Glomerular visceral epithelial cell (primary cell): ENCODE measurements around the gene QRSL1.
"Not testable (repeated sequence)": the region's sequence is repeated elsewhere in the genome, so short reads cannot be mapped to it uniquely, and the experiment has no call there.

Experiments
- DNase-seq: peaks from one replicate; pipeline ENCODE4 v3.0.0-alpha.2; 2016; ENCODE audit errors: extremely low spot score

QRSL1 gene

DNA sequence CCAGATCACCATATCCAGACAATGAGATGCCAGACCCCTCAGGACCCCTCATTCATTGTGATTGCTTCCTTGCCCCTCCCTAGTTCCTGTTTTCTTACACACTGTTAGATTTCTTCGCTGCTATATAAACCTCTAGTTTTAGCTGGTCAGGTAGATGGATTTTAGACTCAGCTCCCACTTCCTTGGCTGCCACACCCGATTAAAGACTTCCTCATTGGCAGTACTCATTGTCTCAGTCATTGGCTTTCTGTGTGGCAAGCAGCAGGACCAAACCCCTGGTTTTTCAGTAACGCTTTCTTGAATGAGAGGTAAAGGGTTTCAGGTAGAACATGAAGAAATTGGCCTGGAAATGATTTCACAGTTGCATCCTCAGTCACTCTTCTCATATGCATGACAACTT is 47.9 kb downstream of the QRSL1 start:
- DNase-seq = no peak

DNA sequence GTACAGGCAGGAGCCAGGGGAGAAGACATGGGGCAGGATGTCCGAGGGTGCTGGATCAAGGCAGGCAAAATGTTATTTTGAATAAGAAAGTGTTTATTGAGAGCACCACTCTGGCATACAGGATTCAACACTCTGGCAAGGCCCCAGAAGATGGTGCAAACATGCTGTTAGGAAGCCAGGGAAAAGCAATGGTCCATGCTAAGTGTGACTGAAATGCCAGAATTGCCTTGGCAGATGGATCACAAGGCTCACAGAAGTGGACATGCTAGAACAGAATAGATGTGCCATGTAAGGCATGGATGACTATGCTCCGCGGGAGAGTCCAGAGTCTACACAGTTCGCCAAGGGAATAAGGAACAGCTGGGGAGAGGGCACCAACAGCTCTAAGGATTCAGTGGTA is 54.6 kb downstream of the QRSL1 start:
- no peak for DNase-seq

DNA sequence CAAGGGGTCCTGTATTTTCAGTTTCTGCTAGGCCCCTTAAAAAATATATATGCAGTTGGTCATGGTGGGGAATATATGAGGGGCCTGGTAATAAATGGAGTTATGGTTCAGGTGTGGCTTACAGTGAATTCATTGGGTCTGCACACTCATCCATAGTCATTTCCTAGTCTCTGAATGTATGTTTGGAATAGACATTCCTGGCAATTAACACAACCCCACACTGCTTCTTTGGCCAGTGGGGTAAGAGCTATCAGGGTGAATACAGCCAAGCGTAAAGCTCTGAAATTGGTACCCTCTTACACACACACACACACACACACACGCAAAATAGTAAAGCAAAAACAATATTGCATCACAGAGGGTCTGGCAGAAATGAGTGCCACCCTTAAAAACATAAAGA is 56.5 kb downstream of the QRSL1 start:
- DNase-seq = peak; percentile 43

DNA sequence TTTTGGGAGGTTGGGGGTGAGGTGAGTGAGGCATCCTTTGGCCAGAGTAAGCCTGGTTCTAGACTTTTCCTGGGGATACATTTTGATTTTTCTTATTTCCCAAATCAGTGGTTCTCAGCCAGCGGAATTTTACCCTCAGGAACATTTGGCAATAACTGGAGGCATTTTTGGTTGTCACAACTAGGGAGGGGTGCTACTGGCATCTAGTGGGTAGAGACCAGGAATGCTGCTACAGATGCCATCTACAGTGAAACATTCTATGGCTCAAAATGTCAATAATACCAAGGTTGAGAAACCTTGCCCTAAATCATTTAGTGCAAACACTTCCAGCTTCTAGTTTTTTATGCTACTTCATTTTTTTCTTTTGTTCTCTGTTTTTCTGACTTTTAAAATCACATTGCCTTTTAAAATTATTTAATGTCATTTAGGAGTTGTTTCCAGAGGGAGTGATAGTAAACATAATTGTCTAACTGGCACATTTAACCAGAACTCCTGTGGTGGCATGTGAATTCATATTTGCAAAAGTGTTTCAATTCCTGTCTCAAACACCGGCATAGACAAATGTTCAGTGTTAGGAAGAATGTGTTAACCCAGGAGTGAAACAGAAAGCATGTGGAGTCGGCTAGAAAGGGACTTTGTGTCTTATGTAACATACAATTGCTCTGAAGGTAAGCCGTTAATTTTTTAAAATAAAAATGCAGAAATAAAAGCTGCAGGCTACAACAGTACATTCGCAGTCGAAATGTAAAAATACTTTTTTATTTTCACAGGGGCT is 59.0 kb downstream of the QRSL1 start:
- no peak for DNase-seq

DNA sequence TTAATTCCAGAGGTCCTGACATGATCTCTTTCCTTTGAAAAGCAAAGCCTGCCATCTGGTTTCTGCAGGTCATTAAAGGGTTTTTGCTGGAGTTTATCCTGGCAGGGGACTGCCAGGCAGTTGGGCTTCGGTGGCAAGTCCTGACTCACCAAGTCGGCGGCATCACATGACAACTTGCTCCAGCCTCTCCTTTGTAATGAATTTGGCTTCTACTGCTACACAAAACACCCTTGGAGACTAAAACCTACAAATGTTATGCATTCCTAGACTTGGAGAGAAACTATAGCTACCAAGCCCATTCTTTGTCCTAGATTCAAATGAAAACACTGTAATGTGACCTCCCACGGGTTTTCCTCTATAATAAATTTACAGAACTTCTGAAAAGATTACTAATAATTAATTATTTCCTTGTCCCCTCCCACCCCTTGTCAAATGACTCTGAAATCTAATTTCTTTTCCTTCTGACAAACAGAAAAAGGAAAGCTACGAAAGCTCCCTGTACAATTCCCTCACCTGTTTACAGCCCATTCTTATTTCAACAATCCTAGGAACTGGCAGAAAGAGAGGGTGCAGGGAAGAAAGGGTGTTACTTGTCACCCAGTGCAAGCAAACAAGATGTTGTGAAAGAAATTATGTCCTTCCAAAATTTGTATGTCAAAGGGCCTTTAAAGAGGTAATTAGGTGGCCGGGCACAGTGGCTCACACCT is 62.9 kb downstream of the QRSL1 start:
- DNase-seq = peak; percentile 73

DNA sequence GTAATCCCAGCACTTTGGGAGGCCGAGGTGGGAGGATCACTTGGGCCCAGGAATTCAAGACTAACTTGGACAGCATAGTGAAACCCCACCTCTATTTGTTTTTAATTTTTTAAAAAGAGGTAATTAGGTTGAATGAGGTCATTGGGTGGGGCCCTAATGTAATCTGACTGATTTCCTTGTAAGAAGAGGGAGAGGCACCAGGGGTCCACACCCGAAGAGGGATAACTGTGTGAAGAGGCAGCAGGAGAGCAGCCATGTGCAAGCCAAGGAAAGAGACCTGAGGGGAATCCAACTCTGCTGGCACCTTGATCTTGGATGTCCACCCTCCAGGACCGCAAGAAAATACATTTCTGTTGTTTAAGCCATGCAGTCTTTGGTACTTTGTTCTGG is 63.4 kb downstream of the QRSL1 start:
- DNase-seq = no peak

DNA sequence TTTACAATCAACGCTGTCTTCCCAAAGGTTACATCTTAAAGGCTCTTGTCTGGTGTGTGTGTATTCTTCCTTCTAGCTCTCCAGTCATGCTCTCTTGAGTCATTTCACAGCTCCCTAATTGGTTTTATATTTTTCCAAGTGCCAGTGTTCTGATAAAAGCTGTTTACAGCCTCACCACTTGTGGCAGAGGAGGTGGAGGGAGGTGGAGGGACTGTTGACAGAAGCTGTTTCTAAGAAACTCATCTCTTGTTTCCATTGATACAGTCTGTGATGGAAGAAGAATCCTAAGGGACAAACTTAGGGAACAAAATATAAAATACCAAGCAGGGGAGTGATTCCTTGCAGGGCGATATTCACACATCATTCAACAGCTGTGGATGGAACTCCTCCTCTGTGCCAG is 64.0 kb downstream of the QRSL1 start:
- DNase-seq = no peak

DNA sequence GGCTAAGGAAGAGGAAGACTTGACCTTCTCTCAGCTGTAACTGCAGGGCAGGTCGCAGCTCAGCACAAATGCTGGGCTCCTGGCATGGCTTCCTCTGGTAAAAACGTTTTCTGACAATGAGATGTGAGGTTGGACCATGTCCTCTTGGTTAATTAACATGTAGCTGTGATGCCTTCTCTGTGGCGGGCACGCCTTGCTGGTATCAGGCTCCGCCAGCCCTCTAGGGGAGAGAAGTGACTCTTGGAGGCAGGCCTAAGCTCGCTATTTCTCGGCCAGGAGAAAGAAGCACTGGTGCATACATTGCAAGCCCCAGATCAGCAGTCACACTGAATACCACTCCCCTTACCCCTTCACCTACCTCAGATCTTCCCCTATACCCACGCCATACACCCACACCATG is 65.0 kb downstream of the QRSL1 start:
- no peak for DNase-seq

DNA sequence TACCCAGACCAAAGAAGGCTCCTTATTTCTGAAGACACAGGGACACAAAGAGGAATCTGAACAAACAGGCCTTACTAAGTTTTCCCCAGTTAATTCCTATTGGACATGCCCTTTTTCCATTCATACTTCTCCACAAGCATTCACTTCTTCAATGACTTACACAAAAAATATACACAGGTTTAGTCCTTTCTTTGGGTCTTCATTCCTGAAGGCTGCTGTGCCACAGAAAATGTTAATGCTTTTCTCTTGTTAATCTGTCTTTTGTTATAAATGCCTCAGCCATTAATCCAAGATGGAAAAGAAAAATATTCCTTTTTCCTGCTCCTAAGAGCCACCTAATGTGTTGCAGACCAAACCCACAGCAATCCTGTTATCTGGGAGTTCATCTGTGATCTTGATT is 71.2 kb downstream of the QRSL1 start:
- no peak for DNase-seq

DNA sequence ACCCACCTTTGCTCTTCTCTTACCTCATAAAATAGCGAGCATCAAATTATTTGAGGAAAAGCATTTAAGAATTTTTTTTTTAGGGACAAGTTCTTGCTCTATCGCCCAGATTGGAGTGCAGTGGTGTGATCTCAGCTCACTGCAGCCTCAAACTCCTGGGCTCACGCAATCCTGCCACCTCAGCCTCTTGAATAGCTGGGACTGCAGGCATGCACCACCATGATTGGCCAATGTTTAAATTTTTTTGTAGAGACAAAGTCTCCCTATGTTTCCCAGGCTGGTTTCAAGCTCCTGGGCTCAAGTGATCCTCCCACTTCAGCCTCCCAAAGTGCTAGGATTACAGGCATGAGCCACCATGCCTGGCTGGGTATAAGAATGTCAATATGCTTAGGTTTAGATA is 71.8 kb downstream of the QRSL1 start:
- not testable (repeated sequence) for DNase-seq

DNA sequence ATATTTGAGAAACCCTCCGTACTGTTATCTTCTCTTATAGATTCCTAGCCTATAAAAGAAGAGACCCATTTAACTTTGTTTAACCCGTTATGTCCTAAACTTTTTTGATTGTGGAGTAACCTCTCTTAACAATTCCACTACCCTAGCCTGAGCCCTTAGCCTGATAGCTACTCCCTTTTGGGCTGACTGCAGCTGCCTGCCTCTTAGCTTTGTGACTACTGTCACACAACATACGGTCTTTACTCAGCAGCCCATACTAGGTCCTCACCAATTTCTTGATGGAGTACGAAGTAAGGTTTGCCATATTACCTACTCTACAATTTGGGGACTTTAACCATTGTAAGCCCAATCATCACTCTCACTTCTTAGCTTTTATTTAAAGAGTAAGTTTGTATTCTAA is 72.7 kb downstream of the QRSL1 start:
- DNase-seq = no peak

DNA sequence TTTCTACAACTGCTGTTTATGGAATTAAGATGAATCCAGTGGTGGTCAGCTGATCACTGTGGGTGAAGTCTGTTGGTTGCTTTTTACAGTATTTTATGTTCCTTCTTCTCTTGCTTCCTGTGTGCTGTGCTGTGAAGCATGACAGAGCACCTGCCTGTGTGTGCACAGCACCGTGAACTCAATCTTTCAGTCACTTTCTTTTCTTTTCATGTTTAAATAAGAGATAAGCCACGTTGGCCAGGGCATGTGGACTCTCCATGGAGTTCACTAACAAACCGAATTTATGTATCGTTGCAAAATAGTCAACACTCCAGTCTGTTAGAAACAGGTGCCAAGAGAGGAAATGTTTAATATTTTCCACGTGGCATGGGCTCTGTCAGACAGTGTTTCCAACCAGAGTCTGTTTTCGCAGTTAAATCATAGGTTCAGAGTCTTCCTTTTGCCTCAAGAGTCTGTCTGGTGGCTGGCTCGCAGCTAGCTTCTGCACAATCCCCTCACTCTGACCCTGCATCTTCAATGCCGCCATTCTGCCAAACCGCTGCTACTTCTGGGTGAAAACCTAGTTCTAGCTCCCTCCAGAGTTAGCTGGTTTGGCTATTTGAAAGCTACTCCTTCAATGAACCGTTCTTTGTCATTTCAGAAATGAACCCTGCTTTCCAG is 73.2 kb downstream of the QRSL1 start:
- DNase-seq = peak; percentile 65

DNA sequence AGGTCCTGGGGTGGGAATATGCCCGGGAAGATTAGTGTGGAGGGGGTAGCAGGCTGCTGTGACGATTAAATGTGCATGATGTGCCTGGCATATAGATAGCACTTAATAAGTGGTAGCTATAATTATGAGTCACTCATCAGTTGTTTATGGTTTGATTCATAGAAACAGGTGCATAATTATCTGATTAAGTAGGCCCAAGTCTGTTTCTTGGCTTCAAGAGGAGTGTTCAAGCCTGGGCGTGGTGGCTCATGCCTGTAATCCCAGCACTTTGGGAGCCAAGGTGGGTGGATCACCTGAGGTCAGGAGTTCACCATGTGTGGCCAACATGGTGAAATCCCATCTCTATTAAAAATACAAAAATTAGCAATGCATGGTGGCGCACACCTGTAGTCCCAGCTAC is 74.9 kb downstream of the QRSL1 start:
- no peak for DNase-seq

DNA sequence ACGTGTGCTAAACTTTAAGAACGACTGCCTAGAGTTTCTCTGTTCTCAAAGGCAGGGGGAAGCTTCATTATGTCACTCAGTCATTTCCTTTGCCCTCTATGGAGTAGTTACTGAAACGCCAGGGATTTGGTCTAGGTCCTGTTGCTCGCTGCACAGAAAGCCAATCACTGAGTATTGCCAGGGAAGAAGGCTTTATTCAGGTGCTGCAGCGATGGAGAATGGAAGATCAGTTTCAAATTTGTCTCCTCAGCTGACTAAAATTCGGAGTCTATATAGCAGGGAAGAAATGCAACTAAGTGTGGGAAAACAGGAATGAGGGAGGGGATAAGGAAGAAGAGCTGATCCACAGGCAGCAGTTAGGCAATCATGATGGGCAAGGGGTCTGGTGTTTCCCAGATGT is 75.8 kb downstream of the QRSL1 start:
- DNase-seq = no peak

DNA sequence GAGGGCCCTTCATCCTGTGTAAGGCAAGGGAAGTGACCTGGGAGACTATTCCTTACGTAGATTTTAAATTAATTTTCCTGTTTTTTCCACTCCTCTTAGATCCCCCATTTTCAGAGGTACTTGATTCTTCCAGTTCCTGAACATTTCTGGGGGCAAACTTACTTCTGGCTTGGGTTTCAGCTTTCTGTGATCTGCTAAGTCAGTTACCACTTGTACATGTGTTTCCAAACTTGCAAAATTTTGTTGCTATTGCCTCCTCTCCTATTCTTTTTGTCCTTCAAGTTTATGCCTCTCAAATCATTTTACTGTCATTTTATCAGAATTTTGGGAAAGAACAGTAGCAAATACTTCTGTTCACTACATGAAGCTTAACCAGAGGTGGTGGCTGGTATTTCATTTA is 81.2 kb downstream of the QRSL1 start:
- DNase-seq = no peak

DNA sequence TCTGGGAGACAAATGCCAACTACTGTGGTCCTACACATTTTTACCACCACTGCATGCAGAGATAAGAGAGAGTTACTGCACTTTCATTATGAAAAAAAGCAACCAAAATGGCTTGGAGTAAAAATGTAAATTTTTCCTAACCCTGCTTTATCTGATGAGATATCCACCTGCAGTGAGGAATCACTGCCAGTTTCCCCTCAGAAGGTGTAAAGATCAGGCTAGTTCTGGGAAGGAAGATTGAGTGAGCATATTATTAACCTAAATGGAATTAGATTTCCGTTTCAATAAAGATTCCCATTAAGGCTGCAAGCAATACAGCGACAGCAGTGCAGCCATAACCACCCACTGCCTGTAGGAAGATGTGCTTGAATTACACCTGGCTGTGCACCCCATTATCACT is 84.9 kb downstream of the QRSL1 start:
- DNase-seq = no peak

DNA sequence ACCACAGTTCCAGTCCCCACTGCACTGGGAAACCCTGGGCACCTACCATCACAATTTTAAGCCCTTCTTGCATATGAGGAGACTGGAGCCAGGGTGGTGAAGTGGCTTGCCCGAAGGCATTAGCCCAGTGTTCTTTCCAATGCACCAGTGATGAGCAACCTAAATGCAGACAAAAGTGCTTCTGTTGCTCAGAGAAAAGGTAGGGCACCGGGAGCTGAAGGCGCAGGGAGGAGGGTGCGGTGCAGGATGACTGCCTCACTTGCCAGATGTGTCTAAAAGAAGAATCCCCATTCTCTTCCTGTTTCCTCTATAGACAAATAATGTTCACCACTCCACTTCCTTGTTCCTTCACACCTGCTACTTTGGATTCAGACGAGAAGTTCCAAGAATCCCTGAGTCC is 86.5 kb downstream of the QRSL1 start:
- no peak for DNase-seq

DNA sequence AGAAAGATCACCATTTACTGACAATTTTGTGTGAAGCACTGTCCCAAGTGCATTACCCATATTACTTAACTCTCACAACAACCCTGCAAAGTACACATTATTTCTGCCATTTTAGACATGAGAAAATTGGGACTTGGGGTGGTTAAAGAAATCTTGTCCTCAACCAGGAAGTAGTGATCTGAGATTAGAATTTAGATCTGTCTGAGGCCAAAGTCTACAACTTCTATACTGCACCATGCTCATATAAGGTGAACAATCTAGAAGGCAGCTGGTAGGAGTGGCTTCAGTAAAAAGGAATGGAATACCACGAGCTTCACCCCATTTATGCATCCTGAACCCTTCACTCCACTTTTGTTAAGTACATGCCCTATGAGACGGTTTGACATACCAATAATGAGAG is 87.6 kb downstream of the QRSL1 start:
- no peak for DNase-seq
